Body of pancreas (tissue), 4 donors: Measurements from ENCODE around the gene ILF2.

Experiments used
- CTCF ChIP-seq, 7 experiments: fragments of 450-650 bp in 4 of 7; fragments of 200-600 bp in 3 of 7; sonication (generic) in 3 of 7; IDR thresholded peaks; one replicate each; pipeline ENCODE4 v1.5.1; 2016 to 2019; ENCODE audit warnings: antibody characterized with exemption in 7 of 7
- POLR2A ChIP-seq, 3 donors: fragments of 450-650 bp; IDR thresholded peaks; one replicate each; pipeline ENCODE4 v1.6.1; 2016; ENCODE audit warnings: antibody characterized with exemption in 3 of 3, mild to moderate bottlenecking in 2 of 3

GRCh38 chr1:153667439-153667838 is 3.4 kb downstream of the ILF2 start:
- no peak for TF ChIP-seq POLR2A (IDR thresholded peaks at IDR 0.05)
- TF ChIP-seq CTCF (IDR thresholded peaks at IDR 0.05) = no peak
